D341Med (cell line): ENCODE data around the gene PIK3CG.
"Not testable (repeated sequence)": the region's sequence is repeated elsewhere in the genome, so short reads cannot be mapped to it uniquely, and the experiment has no call there.

Experiments used
- DNase-seq: peaks from one replicate; pipeline ENCODE4 v3.0.0; 2012; ENCODE audit warnings: low spot score

The PIK3CG gene

GRCh38 chr7:106938803-106939202 is 73.7 kb downstream of the PIK3CG start:
- no peak for DNase-seq

DNA sequence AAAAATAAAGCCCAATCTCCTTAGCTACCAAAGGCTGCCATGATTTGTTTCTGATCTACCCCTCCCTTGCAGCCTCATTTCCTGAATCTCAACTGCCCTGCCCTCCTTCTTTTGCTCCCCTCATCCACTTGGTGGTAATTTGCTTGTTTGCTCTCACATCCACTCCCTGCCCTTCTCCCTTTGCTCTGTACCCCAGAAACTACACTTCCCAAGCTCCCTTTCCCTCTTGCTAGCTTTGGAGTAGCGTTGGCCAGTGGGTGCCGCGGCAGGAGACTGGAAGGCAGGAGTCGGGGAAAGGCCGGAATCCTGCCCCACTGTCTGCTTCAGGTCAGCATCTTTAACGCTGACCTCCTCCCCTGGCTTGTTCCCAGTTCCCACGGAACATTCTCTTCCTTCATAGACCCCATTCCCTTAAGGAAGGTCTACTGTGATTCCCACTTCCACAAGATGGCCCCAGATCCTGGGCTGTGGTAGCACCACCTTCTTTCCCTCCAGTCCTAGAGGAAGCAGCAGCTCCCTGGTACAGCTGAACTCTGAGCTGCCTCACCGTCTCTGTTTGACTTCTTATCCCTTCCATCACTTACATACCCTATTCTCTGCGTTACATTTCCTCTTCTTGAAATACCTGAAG is 79.1 kb downstream of the PIK3CG start:
- no peak for DNase-seq

DNA sequence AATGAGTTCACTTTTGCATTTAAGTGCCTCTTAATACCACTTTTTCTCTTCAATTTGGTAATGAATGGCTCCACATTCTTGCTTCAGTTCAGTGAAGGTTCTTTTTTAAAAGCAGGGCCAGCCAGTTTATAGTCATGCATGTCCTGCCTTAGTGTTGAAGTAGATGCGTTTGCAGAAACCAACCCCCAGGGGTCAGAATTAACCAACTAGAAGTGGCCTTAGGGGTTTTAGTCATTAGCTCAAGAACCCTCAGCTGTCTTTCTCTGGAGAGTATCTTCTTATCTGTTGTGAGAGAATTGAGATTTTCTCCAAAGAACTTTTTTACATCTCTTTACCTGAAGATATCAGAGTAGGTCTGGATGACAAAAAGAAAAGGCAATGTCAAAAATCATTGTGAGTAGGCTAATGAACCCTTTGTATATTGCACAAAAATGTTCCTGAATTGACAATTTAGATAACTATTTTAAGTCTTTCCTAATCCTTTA is 82.2 kb downstream of the PIK3CG start:
- DNase-seq = peak; percentile 55

DNA sequence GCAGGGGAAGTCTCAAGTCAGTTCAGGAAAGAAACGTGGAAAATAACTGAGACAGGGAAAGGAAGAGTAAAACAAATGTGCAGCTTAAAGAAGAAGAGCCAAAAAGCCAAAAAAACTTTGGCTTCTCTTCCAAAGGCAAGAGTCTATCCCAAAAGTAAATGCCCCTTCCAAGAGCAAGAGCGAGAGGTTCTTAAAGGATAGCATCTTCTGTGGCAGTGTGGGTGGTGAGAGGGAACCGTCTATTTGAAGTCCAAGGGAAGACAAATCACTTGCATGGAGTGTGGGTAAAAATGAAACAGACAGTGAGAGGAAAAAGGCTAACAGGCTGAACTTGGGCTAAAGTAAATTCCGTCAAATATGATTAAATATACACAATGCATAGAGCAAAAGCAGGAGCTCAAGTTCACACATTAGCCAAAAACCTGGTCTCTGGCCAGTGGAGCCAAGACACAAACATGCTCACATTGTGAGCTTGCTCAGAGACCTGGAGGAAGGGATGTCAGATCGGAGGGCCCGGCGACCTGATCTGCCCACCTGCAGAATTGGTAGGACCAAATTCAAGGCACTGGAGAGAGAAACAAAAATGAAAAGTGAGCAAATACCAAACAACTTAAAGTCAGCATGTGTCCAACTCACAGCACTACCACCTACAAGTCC is 87.0 kb downstream of the PIK3CG start:
- no peak for DNase-seq

DNA sequence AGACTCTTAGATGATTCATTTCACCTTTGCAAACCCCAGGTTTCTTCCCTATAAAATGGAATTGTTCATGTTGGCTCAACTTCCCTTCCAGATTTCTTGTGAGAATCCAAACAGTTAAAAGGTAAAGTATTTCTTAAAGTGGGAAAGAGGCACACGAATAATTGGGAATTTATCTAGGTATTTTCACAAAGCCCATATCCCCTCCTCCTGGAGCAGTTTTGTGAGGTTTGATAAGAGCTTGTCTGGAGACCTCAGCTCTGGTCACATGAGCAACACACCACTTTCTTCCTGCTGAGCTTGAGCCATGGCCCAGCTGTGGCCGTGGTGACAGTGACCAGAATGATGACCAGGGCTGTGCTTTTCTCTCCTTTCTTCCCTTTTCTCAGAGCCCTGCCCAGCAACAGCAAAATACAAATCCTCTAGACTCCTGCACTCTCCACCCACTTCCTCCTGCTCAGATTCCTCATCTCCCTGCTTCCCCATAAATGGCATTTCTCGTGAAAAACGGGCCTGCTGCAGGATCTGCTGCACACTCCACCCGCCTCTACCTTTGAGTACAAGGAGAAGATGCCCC is 87.7 kb downstream of the PIK3CG start:
- no peak for DNase-seq

DNA sequence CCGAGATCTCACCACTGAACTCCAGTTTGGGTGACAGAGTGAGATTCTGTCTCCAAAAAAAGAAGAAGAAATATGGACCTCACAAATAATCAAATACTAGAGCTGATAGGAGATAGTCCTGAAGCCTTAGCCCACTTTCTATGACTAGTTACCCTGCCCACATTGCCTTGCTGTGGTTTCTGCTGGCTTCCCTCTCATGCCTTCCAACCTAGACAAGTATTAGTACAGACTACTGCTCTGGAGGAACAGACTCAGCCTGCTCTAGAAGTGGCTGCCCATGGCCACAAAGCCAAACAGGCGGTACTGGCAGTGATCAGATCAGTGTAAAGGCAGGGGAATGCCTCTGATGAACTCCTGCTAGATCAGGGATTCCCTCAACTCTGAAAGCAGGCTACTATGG is 89.8 kb downstream of the PIK3CG start:
- DNase-seq = no peak

GRCh38 chr7:106955857-106956256 is 90.8 kb downstream of the PIK3CG start:
- not testable (repeated sequence) for DNase-seq
